Stomach (tissue), 9 donors: Measurements from ENCODE around the gene ACVR1C. TPM values are rescaled to one million over a fixed set of nuclear protein-coding genes. Genes with fewer than 3 reads are reported as not detected.
"Not testable (repeated sequence)": the region's sequence is repeated elsewhere in the genome, so short reads cannot be mapped to it uniquely, and the experiment has no call there.

ENCODE experiments used
- DNase-seq, 2 donors: peaks; one replicate each; pipeline versions ENCODE4 v3.0.0 to v3.0.0-alpha.2; 2013 to 2019
- H3K27ac ChIP-seq, 5 donors: fragments of 200-600 bp in 4 of 5; sonication (generic) in 4 of 5; one replicate each; pipeline ENCODE4 v1.5.1; 2013 to 2019; ENCODE audit warnings: mild to moderate bottlenecking in 1 of 5, moderate library complexity in 1 of 5
- H3K27me3 ChIP-seq, 3 donors: fragments of 200-600 bp; sonication (generic); one replicate each; pipeline ENCODE4 v1.5.1; 2017 to 2019; ENCODE audit warnings: mixed run types in 1 of 3
- H3K36me3 ChIP-seq, 4 donors: fragments of 200-600 bp; sonication (generic); 1 replicate in 3 of 4; 2 replicates in 1 of 4; pipeline ENCODE4 v1.5.1; 2016 to 2019
- H3K4me1 ChIP-seq, 4 donors: fragments of 200-600 bp; sonication (generic); one replicate each; pipeline ENCODE4 v1.5.1; 2016 to 2019
- H3K4me3 ChIP-seq, 4 donors: fragments of 200-600 bp; sonication (generic) in 3 of 4; one replicate each; pipeline ENCODE4 v1.5.1; 2016 to 2019; ENCODE audit warnings: mild to moderate bottlenecking in 1 of 4
- H3K9me3 ChIP-seq, 4 donors: fragments of 200-600 bp; sonication (generic); one replicate each; pipeline ENCODE4 v1.5.1; 2016 to 2019
- EP300 ChIP-seq: sonication (generic); formaldehyde crosslinking; IDR thresholded peaks from one replicate; pipeline ENCODE4 v1.6.1; 2017; ENCODE audit warnings: antibody characterized with exemption
- POLR2A ChIP-seq, 4 donors: fragments of 450-650 bp; IDR thresholded peaks; one replicate each; pipeline ENCODE4 v1.6.1; 2016; ENCODE audit warnings: antibody characterized with exemption in 4 of 4, control low read depth in 2 of 4, mild to moderate bottlenecking in 1 of 4, moderate library complexity in 1 of 4
- POLR2AphosphoS5 ChIP-seq, 3 donors: sonication (generic); formaldehyde crosslinking; IDR thresholded peaks; one replicate each; pipeline ENCODE4 v1.6.1; 2016; ENCODE audit warnings: antibody characterized with exemption in 3 of 3
- WGBS, 5 donors: extraction: QIAGEN DNeasy Blood & Tissue Kit in 3 of 5; methylation state at CpG; one replicate each; pipeline versions ENCODE4 v1.1.5 to v1.1.7; 2013 to 2018; 5-methylcytosine and 5-hydroxymethylcytosine counted together
- intact Hi-C: fragments of 100-400 bp; cut with DNase I; formaldehyde crosslinking; loops from one replicate; pipeline ENCODE4 v1.15.1; 2023; ENCODE audit warnings: low total_unique reads
- polyA plus RNA-seq, 3 donors: library from polyadenylated mRNA; stranded (reverse); fragments of 200-250 nt; gene quantifications; one replicate each; pipeline ENCODE4 v1.2.3, GENCODE V29; 2013
- total RNA-seq, 5 donors: library from RNA; depleted of rRNA; stranded (reverse); fragments of >200 nt; gene quantifications; one replicate each; pipeline versions ENCODE4 v1.1.0 to v1.2.3, GENCODE V29; 2014 to 2016
- TF ChIP-seq, protein P1 (sequence below), 7 experiments: fragments of 450-650 bp in 4 of 7; fragments of 200-600 bp in 3 of 7; sonication (generic) in 3 of 7; IDR thresholded peaks; one replicate each; pipeline ENCODE4 v1.5.1; 2016 to 2019; ENCODE audit warnings: antibody characterized with exemption in 7 of 7, control low read depth in 2 of 7, mild to moderate bottlenecking in 1 of 7
- donor health status: healthy with polysubstance abuse.
- donor health status: Bipolar disorder and iron deficiency.
- donor health status: healthy.

Gene ACVR1C
- total and polyA plus RNA-seq, 8 donors, result under 0.01 to 8.4 (median 0.61) TPM; not detected in 1

DNA sequence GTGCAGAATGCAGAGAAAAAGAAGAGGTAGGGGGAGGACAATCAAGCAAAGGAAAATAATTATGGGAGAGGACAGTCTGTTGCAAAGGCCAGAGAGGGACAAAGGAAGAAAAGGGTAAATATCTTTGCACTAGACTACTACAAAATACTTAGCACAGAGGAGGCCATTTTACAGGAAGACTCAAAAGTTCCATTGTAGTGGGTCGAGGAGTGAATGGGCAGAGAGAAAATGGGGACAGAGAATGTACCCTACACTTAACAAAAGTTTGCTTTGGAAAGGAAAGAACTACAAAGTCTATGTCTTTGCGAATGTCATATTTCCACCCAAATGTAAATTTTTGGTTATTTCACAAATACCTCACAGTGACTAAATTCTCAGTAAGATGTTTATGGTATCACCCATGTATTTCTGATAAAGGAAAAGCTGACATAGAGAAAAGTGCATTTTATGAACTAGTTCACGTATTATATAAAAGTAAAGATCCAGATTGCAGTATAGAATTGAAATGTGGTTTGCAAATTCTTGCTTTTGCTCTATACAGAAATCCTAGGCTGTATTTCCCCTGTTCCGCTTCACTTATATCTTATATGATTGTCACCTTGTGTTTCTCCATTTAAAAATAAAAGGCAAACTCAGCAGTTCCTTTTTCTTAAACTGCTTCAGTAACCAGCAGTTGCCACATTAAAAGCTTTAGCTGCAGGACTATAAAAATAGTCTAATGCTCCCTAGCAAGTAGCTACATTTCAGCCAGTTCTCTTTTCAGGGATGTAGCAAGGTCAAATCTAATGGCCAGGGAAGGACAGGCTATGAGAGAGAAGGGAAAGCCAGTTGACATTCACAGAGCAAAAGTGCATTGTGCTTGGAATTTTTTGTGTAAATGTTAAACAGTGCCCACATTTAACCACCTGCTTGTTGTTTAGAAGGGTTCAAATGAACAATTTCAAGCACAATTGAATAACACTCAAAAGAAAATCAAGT lies 105.1 kb downstream of the ACVR1C start:
- no peaks in the 10 kb centered on the region for H3K9me3 ChIP-seq
- H3K27ac ChIP-seq, result no peak overlapping the region
- no peak overlapping the region for H3K4me3 ChIP-seq
- TF ChIP-seq, protein P1, sequence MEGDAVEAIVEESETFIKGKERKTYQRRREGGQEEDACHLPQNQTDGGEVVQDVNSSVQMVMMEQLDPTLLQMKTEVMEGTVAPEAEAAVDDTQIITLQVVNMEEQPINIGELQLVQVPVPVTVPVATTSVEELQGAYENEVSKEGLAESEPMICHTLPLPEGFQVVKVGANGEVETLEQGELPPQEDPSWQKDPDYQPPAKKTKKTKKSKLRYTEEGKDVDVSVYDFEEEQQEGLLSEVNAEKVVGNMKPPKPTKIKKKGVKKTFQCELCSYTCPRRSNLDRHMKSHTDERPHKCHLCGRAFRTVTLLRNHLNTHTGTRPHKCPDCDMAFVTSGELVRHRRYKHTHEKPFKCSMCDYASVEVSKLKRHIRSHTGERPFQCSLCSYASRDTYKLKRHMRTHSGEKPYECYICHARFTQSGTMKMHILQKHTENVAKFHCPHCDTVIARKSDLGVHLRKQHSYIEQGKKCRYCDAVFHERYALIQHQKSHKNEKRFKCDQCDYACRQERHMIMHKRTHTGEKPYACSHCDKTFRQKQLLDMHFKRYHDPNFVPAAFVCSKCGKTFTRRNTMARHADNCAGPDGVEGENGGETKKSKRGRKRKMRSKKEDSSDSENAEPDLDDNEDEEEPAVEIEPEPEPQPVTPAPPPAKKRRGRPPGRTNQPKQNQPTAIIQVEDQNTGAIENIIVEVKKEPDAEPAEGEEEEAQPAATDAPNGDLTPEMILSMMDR (IDR thresholded peaks at IDR 0.05), result no peak
- TF ChIP-seq POLR2AphosphoS5 (IDR thresholded peaks at IDR 0.05) (no peak), EP300 (no peak)
- no peaks in the 10 kb centered on the region for H3K4me1 ChIP-seq
- H3K36me3 ChIP-seq, result no peaks in the 10 kb centered on the region
- intact Hi-C loops, result no loop called here
- DNase-seq, result peak in 1 of 2 donors; percentile 4
- no peaks in the 10 kb centered on the region for H3K27me3 ChIP-seq
- 85 to 92% (median 90%) methylated on average over 4 of the region's 4 CpGs for WGBS, 5 donors

DNA sequence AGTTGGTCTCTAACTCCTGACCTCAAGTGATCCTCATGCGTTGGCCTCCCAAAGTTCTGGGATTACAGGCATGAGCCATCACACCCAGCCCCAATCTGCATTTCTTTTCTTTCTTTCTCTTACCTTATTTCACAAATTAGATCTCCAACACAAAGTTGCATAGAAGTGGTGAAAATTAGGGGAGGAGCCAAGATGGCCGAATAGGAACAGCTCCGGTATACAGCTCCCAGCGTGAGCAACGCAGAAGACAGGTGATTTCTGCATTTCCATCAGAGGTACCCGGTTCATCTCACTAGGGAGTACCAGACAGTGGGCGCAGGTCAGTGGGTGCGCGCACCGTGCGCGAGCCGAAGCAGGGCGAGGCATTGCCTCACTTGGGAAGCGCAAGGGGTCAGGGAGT lies 113.7 kb downstream of the ACVR1C start:
- intact Hi-C loops, H3K4me1 ChIP-seq, H3K4me3 ChIP-seq, DNase-seq, H3K27me3 ChIP-seq, H3K36me3 ChIP-seq, H3K27ac ChIP-seq, H3K9me3 ChIP-seq: not testable (repeated sequence)
- 94 to 98% (median 97%) methylated on average over 7 to 15 of the region's 15 CpGs for WGBS, 5 donors

DNA sequence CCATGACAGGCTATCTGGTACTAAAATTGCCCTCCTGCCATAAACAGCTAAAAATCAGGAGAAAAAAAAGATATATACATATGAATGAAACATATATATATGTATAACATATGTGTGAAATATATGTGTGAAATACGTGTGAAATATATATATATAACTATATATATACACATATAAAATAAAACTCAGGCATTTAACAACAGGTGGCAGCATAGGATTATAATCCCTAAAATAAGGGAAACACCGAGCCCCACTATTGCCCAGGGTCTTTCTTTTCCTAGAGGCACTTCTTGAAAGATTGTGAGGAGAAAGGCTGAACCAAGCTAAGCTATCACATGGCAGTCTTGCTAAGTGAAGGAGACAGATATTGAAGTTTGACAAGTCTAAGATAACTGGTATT lies 118.9 kb downstream of the ACVR1C start:
- peaks cover 0 to 13% (median 11%) of the 10 kb centered on the region in 4 donors for H3K9me3 ChIP-seq
- WGBS, 5 donors, result 50 to 69% (median 57%) methylated on average over 2 of the region's 2 CpGs
- intact Hi-C loops, result no loop called here

DNA sequence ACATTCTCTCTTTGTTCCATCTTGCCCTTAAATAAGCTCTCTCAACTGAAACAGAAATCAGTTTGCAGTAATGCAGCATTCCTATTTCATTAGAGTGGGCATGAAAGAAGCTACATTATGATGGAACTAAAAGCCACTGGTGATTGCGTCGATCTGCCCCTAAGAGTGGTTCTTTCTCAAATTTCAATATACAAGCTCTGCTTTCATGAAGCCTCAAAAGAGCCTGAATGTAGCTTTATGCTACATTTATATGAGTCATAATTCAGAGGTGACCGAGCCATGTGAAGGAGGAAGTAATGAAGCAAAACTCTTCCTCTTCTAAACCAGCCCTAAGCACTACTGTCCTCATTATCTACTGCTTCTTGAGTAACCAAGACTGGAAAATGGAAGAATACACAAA lies 120.0 kb downstream of the ACVR1C start:
- no peak overlapping the region for H3K4me3 ChIP-seq
- intact Hi-C loops, result no loop called here
- WGBS, 5 donors, result 73 to 82% (median 76%) methylated on average over 3 of the region's 3 CpGs
- H3K9me3 ChIP-seq, result peaks cover 0 to 13% (median 11%) of the 10 kb centered on the region in 4 donors
- H3K27me3 ChIP-seq, result no peaks in the 10 kb centered on the region
- no peaks in the 10 kb centered on the region for H3K36me3 ChIP-seq
- TF ChIP-seq EP300 (no peak), POLR2AphosphoS5 (IDR thresholded peaks at IDR 0.05) (no peak), POLR2A (IDR thresholded peaks at IDR 0.05) (no peak)
- TF ChIP-seq, protein P1 (IDR thresholded peaks at IDR 0.05), result no peak
- no peaks in the 10 kb centered on the region for H3K4me1 ChIP-seq
- no peak for DNase-seq
- H3K27ac ChIP-seq, result no peak overlapping the region

More for the DNA sequence above, 118.9 kb downstream of the ACVR1C start:
- Histone ChIP-seq H3K36me3 (no peaks in the 10 kb centered on the region), H3K27me3 (no peaks in the 10 kb centered on the region), H3K4me1 (no peaks in the 10 kb centered on the region), H3K27ac (no peak overlapping the region), H3K4me3 (no peak overlapping the region)
- no peak for TF ChIP-seq POLR2A (IDR thresholded peaks at IDR 0.05)
- TF ChIP-seq, protein P1 (IDR thresholded peaks at IDR 0.05), result no peak
- no peak for TF ChIP-seq POLR2AphosphoS5 (IDR thresholded peaks at IDR 0.05)
- TF ChIP-seq EP300, result no peak
- no peak for DNase-seq

DNA sequence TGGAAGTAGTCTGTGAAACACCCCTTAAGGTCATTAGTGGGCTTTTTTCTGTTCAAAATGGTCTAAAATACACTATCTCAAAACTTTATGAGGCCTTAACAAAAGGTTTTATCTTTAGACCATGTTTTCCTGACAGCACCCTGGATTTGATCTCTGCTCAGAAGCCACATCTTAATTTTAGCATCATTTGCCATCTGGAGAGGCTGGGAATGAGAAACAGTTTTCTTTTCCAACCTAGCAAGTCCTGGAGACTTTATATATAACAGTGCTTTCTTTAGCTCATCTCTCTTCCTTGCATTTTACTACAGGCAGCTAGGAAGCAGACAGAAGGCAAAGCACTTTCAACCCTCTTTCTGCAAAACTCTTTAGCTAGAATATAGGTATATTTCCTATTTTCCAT lies 122.1 kb downstream of the ACVR1C start:
- TF ChIP-seq EP300, result no peak
- TF ChIP-seq POLR2AphosphoS5 (IDR thresholded peaks at IDR 0.05), result no peak
- no peak for TF ChIP-seq POLR2A (IDR thresholded peaks at IDR 0.05)
- TF ChIP-seq, protein P1 (IDR thresholded peaks at IDR 0.05), result no peak
- DNase-seq, result no peak
- intact Hi-C loops, result no loop called here
- Histone ChIP-seq H3K27ac (no peak overlapping the region), H3K4me3 (no peak overlapping the region), H3K9me3 (peaks cover 0 to 13% (median 11%) of the 10 kb centered on the region in 4 donors), H3K4me1 (no peaks in the 10 kb centered on the region), H3K27me3 (no peaks in the 10 kb centered on the region), H3K36me3 (no peaks in the 10 kb centered on the region)
